Ramos (cell line): Measurements from ENCODE around the gene SLC25A26.
"Not testable (repeated sequence)": the region's sequence is repeated elsewhere in the genome, so short reads cannot be mapped to it uniquely, and the experiment has no call there.

ENCODE experiments used
- in situ Hi-C: fragments of 300-500 bp; cut with MboI; formaldehyde crosslinking; loops from one replicate; pipeline ENCODE4 v1.14.3; 2022; ENCODE audit warnings: low sequenced_read_pairs; ENCODE audit not compliant: unreplicated experiment

SLC25A26 gene

DNA sequence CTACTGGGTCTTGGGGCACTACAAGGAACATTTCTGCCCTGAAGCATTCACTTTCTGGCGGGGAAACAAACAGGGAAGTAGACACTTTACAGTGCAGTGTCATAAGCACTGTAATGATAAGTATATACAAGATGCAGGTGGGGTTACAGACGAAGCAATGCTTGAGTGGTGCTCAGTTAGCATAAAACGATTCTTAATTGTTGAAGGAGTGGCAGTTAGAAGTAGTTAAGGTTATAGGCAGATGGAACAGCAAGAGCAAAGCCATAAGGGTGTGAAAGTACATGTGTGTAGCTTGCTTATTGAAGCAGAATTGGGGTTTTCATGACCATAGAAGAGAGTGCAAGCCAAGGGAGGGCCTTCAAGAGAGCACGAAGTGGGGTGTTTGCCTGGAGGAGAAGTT, 46.2 kb downstream of the SLC25A26 start:
- in situ Hi-C loops = no loop called here

DNA sequence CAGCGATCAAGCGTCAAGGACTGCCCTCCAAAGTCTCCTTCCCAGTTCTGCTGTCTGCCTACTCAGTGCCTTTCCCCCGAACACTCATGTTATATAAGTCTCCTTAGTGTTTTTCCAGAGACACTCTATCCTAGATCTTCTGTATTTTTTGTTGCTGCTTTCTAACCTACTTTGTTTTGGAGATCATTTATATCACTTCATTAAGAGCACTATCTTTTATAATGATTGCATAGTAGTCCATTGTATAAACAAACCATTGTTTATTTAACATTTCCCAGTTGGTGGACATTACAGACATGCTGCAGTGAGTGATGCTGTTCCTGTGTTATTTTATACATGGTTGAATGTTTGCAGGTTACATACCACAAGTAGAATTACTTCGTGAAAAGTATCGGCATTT, 47.1 kb downstream of the SLC25A26 start:
- in situ Hi-C loops = no loop called here

DNA sequence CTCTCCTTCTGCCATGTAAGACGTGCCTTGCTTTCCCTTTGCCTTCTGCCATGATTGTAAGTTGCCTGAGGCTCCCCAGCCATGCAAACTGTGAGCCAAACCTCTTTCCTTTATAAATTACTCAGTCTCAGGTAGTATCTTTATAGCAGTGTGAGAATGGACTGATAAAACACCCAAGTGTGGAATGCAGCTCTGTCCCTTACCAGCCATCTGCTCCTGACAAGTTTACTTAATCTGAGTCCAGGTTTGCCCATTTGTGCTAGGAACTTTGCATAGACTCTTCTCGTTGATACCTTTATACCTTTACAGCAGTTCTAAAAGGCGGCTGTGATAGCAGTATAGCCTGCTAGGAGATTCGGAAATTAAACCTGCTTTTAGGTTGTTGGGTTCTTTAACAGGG, 48.1 kb downstream of the SLC25A26 start:
- in situ Hi-C loops = no loop called here

DNA sequence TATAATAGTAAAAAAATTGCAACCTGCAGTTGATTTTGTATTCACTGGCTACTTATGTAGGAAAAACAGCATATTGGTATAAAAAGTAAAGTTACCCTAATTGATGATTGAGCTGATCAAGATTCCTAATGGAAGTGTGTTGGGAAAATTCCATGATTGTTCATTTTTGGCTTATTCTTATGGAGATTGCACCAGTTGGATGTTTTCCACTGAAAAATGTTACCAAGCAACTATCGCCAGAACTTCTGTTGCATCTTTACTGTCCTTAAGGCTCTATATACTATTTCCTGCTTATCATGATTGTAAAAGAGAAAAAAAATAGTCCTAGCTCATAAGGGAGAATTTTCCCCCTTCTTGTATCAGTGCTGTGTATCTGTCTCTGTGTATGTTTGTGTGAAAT, 48.6 kb downstream of the SLC25A26 start:
- in situ Hi-C loops = no loop called here

DNA sequence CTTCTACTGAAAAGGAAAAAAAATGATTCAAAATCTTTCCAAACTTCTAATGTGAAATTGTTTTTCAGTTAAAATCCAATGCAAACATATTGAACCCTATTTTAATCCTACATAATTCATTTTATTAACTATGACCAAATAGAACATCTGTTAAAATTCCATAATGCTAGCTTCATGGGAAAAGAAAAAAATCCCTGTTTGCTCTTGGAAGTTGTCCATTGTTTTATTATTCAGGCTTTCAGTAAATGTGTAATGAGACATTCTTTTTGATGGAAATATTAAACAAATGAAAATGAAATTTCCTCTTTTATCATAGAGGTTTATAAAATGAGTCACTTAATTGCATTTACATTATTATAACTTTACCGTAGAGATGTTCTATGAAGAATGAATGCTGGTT, 49.5 kb downstream of the SLC25A26 start:
- in situ Hi-C loops = no loop called here

DNA sequence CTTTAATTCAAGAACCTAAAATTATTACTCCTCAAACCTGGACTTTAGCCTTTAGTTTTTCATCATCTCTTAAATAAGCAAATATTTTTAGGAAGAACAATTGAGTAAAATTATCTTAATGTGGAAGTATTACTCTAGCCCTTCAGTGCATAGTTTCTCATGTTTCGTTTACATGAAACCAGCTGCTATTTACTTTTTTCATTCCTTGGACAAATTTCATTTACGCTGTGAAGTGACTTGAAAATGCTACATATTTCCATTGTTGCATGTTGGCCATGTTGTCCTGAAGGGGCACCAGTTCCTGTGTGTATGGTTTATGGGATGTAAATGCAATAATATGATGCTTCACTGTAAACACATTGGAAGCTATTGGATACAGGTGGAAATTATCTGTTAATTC, 49.9 kb downstream of the SLC25A26 start:
- in situ Hi-C loops = no loop called here

DNA sequence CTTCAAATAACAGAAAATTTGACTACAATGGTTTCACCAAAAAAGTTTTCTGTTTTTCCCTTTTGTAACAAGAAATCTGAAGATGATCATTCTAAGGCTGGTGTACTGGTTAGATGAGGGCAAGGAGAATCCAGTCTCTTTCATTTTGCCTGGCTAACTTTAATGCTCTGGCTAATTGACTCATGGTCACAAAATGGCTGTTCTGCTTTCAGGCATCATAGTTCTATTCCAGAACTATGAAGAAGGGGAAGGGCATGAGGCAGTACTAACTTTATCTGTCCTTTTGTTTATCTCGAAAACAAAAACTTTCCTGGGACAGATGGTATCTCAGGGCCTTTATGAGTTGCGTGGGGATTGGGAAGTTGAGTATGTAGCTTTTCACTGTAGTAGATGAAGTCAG, 50.4 kb downstream of the SLC25A26 start:
- in situ Hi-C loops = no loop called here

DNA sequence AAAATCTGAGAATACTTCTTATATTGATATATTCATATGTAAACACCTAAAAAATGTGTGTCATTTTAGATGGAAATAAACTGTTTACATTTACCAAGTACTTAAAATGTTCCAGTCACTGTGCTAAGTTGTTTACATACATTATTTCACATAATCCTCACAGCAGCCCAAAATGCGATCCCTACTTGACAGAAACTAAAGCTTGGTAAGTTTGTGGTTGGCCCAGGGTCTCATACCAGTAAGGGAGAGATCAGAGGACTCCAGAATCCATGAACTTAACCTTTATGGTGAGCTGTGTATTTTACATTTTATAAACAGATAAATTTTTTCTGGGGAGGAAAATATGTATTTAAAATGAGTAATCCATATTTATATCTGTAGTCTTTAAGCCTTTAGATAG, 51.2 kb downstream of the SLC25A26 start:
- in situ Hi-C loops = no loop called here

DNA sequence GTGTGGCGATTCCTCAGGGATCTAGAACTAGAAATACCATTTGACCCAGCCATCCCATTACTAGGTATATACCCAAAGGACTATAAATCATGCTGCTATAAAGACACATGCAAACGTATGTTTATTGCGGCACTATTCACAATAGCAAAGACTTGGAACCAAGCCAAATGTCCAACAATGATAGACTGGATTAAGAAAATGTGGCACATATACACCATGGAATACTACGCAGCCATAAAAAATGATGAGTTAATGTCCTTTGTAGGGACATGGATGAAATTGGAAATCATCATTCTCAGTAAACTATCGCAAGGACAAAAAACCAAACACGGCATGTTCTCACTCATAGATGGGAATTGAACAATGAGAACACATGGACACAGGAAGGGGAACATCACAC, 54.0 kb downstream of the SLC25A26 start:
- in situ Hi-C loops = loop anchor here (5.0 kb wide), 1 partner anchor 542 kb away; no protein-coding TSS in a partner anchor

DNA sequence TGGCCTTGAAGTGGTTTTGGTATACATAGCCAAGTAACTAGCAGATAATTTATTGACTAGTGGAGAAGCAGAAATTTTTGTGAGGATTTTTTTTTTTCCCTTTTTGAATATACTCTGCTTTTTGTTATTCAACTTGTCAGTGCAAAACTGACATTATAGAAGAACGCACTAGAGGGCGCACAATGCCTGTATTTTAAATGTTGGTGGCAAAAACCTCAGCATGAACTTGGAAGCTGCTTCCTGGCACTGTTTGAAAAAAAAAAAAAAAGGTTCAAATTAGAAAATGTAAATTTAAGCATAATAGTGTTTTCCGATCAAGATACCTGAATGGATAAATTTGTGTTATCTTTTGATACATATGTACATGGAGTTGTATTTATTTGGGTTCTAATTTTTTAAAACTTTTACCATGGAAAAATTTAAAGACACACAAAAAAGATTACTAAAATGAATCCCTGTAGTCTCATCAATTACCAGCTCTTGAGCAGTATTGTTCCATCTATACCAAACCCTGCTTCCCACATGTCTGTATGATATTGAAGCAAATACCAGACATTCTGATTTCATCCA, 56.0 kb downstream of the SLC25A26 start:
- in situ Hi-C loops = loop anchor here (5.0 kb wide), 1 partner anchor 541 kb away; no protein-coding TSS in a partner anchor

DNA sequence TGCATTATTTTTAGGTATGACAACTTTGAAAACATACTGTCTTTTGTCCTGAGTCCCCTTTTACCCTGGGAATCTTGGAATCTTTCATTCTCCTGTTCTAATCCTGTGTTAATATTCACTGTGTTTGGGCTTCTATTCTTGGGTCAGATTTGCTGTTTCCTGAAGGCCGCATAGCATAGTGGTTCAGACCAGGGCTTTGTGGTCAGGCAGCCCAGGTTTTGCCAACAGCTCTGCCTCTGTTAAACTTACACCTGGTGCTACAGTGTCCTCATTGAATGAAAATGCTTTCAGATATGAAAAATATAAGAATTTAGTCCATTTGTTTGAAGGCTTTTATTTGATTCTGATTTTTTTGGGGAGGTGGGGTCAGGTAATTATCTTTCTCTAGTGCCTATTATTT, 58.4 kb downstream of the SLC25A26 start:
- in situ Hi-C loops = loop anchor here (5.0 kb wide), 1 partner anchor 538 kb away; no protein-coding TSS in a partner anchor

DNA sequence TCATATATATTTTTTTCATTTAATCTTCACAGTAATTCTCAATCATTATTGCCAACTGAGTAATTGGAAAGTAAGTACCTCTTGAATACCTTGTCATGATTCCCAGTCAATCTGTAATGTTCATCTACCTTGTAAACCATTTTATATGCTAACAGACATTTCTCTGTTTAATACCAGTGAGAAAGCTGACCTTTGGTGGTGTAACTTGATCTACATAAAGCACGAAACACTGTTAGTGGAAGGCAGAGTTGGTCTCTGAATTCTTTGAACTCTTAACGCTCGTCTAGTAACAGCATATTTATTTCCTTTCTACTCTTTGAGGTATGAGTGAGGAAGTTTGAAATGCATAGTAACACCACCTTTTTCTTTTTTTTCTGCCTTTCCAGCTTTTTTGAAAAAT, 59.5 kb downstream of the SLC25A26 start:
- in situ Hi-C loops = no loop called here

DNA sequence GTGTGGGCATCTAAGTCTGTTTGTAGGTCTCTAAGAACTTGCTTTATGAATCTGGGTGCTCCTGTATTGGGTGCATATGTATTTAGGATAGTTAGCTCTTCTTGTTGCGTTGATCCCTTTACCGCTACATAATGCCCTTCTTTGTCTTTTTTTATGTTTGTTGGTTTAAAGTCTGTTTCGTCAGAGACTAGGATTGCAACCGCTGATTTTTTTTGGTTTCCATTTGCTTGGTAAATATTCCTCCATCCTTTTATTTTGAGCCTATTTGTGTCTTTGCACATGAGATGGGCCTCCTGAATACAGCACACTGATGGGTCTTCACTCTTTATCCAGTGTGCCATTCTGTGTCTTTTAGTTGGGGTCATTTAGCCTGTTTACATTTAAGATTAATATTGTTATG, 71.1 kb downstream of the SLC25A26 start:
- in situ Hi-C loops = not testable (repeated sequence)

DNA sequence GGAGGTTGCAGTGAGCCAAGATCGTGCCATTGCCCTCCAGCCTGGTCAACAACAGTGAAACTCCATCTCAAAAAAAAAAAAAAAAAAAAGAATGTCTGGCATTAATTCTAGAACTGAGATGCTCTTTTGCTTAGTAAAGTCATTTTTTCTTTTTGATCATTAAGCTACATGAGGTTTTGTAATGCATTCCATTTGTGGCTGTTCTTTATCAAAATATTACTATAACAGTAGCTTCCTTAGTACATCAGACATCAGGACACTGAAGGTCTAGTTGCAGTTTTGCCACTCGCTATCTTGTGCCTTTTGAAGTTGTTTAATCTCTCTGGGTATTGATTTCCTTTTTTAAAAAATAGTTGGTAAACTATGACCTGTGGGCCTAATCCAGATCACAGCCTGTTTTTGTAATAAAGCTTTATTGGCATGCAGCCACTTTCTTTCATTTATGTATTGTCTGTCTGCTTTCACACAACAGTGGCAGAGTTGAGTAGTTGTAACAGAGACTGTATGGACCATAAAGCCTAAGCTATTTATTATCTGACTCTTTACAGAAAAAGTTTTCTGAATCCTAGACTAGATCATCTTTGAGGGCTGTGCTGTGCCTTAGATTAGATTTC, 76.6 kb downstream of the SLC25A26 start:
- in situ Hi-C loops = no loop called here

DNA sequence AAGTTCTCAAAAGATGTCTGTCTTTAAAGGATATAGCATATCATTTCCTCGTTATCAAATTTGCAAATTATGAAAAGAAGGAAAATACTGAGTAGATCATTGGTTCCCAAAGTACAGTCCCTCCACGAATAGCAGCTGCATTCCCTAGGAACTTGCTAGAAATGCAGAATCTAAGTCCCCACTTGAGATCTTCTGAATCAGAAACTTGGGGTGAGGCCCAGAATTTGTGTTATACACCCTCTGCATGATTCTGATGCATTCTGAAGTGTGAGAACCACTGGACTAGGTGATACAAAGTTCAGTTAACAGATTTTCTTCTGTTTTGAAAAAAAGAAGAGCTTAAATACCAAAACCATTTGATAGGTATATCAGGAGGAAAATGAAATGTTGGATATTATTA, 77.1 kb downstream of the SLC25A26 start:
- in situ Hi-C loops = no loop called here

DNA sequence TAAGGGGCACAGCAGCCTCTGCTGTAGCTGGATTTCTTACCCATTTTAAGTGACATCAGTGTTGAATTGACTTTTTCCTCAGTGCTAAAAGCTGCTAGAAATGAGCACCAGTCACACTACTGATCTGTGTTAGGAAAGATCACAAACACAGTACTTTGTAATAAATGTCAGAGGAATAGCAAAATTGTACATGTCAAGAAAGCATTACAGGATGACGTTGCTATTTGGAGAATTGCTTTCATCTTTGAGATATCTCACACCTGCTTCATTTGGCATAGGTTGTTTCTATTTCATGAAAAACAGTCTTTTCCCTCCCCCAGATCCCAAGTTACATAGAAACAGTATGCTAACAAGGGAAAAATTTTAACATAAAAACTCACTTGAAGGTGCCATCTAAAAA, 77.8 kb downstream of the SLC25A26 start:
- in situ Hi-C loops = no loop called here

DNA sequence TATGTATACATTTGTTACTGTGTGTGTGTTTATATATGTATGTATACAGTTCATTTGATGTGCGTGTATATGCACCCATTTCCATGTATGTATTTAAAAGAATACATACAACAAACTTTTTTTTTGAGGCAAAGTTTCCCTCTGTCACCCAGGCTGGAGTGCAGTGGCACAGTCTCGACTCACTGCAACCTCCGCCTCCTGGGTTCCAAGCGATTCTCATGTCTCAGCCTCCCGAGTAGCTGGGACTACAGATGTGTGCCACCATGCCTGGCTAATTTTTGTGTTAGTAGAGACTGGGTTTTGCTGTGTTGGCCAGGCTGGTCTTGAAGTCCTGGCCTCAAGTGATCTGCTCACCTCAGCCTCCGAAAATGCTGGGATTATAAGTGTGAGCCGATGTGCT, 78.3 kb downstream of the SLC25A26 start:
- in situ Hi-C loops = not testable (repeated sequence)

DNA sequence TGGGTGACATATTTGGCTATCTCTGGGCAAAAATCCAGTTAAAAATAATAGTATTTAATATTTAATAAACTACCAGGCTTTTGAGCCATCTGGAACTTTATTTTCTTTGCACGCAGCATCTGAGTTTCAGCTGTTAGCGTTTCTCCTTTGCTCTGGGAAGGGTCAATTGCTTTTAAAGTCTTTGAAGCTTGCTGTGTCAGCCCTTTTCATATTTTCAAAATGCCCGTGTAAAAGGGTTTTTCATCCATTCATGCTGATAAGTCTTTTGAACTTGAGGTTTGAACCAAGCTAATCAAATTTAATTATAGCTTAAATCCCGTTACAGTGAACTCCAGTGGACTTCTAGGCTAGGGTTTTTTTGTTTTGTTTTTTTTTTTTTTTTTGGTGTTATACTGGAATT, 79.1 kb downstream of the SLC25A26 start:
- in situ Hi-C loops = no loop called here

DNA sequence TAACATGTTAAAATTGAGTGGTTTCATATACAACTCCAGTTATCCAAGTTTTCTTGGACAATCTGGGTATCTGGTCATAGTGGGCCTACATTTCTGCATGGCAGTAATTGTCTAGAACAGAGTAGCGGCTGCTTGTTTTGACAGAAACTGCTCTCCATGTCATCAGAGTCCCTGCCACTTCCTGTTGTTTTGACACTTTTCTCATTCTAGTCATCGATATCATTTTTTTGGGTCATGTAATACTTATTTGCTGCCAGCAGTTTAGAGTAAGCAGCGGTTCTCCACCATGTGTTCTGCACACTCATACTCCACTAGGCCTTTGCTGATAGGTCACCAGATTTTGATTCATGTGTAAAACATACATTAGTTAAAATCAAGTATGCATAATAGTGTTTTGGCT, 81.5 kb downstream of the SLC25A26 start:
- in situ Hi-C loops = no loop called here

DNA sequence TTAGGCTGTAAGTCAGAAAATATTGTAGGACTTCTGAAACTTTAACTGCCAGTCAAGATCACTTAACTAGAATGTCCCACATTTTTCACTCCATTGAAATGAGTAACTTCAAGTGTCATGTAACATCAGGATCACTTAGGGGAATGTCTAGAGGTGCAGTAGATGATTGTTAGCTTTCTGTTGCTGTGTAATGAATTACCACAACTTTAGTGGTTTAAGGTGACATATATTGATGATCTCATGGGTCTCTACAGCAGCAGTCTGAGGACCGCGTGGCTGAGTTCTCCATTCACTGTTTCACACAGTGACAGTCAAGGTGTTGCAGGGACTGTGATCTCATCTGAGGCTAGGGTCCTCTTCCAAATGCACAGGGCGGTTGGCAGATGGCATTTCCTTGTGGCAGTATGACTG, 82.7 kb downstream of the SLC25A26 start:
- in situ Hi-C loops = no loop called here

DNA sequence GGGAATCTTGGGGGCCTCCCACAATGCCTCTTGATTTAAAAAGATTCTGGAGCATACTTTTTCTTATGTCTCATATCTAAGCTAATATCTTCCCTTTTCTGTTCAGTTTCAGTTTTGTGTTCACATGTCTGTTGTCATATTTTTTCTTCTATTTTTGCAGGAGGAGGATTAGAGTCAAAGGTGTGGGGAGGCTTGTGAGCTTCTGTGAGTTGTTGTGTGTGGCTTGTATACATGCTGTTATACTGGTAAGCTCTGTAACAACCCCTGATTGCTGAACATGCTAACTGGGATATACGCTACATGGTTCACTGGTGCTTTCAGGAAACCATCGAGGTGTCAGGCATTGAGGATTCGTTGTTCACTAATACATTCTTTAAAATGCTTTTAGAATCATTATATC, 83.5 kb downstream of the SLC25A26 start:
- in situ Hi-C loops = no loop called here

DNA sequence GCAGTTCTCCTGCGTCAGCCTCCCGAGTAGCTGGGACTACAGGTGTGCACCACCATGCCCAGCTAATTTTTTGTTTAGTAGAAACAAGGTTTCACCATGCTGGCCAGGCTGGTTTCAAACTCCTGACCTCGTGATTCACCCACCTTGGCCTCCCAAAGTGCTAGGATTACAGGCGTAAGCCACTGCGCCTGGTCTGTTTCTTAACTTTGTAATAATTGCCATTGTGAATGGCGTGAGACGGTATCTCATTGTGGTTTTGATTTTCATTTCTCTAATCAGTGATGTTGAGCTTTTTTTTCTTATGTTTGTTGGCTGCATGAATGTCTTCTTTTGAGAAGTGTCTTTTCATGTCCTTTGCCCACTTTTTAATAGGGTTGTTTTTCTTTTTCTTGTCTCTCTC, 85.3 kb downstream of the SLC25A26 start:
- in situ Hi-C loops = not testable (repeated sequence)
